Thoracic aorta (tissue), 2 donors: ENCODE results near the gene RBBP8NL. TPM values are rescaled to one million over a fixed set of nuclear protein-coding genes. Genes with fewer than 3 reads are reported as not detected.

Experiments
- ATAC-seq: fragments of 150-250 bp; one replicate; pipeline ENCODE4 v1.8.0; 2017; ENCODE audit warnings: low read depth; ENCODE audit not compliant: insufficient number of reproducible peaks, low FRiP score
- DNase-seq: peaks from one replicate; pipeline ENCODE4 v3.0.0-alpha.2; 2020; ENCODE audit warnings: low spot score
- H3K27ac ChIP-seq, 2 donors: fragments of 200-600 bp; sonication (generic); 1 replicate in 1 of 2; 2 replicates in 1 of 2; pipeline ENCODE4 v1.5.1; 2016; ENCODE audit warnings: mild to moderate bottlenecking in 2 of 2, moderate library complexity in 2 of 2
- H3K27me3 ChIP-seq: fragments of 200-600 bp; sonication (generic); replicated peaks from 2 replicates; pipeline ENCODE4 v1.6.0; 2016; ENCODE audit warnings: mild to moderate bottlenecking; ENCODE audit not compliant: insufficient read depth
- H3K36me3 ChIP-seq: fragments of 200-600 bp; sonication (generic); one replicate; pipeline ENCODE4 v1.5.1; 2016
- H3K4me1 ChIP-seq, 2 donors: fragments of 200-600 bp; sonication (generic); 1 replicate in 1 of 2; 2 replicates in 1 of 2; pipeline versions ENCODE4 v1.5.1 to v1.6.0; 2016; ENCODE audit warnings: low read depth in 2 of 2, mild to moderate bottlenecking in 1 of 2; ENCODE audit not compliant: control insufficient read depth in 1 of 2
- H3K4me3 ChIP-seq: fragments of 200-600 bp; sonication (generic); 2 replicates; pipeline ENCODE4 v1.5.1; 2016; ENCODE audit warnings: mild to moderate bottlenecking
- H3K9me3 ChIP-seq: fragments of 200-600 bp; sonication (generic); 2 replicates; pipeline ENCODE4 v1.5.1; 2016
- total RNA-seq, 2 donors: library from RNA; depleted of rRNA; stranded (reverse); fragments of >200 nt; gene quantifications; one replicate each; pipeline versions ENCODE4 v1.1.0 to v1.2.3, GENCODE V29; 2016
- TF ChIP-seq, protein P1 (sequence below): fragments of 200-600 bp; sonication (generic); IDR thresholded peaks from one replicate; pipeline ENCODE4 v1.5.1; 2019; ENCODE audit warnings: antibody characterized with exemption

The RBBP8NL gene, protein sequence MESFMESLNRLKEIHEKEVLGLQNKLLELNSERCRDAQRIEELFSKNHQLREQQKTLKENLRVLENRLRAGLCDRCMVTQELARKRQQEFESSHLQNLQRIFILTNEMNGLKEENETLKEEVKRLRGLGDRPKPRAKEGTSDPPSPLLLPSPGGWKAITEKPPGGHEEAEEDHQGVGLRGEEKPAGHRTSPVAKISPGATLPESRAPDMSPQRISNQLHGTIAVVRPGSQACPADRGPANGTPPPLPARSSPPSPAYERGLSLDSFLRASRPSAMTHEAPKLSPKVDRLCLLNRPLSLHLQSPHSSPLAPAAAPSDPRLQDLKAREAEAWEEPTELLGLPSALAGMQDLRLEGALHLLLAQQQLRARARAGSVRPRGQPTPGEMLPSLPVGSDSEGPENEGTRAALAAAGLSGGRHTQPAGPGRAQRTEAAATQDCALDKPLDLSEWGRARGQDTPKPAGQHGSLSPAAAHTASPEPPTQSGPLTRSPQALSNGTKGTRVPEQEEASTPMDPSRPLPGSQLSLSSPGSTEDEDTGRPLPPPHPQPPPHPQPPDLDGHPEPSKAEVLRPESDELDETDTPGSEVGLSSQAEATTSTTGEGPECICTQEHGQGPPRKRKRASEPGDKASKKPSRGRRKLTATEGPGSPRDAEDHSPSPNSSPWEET
- not detected for total RNA-seq

DNA sequence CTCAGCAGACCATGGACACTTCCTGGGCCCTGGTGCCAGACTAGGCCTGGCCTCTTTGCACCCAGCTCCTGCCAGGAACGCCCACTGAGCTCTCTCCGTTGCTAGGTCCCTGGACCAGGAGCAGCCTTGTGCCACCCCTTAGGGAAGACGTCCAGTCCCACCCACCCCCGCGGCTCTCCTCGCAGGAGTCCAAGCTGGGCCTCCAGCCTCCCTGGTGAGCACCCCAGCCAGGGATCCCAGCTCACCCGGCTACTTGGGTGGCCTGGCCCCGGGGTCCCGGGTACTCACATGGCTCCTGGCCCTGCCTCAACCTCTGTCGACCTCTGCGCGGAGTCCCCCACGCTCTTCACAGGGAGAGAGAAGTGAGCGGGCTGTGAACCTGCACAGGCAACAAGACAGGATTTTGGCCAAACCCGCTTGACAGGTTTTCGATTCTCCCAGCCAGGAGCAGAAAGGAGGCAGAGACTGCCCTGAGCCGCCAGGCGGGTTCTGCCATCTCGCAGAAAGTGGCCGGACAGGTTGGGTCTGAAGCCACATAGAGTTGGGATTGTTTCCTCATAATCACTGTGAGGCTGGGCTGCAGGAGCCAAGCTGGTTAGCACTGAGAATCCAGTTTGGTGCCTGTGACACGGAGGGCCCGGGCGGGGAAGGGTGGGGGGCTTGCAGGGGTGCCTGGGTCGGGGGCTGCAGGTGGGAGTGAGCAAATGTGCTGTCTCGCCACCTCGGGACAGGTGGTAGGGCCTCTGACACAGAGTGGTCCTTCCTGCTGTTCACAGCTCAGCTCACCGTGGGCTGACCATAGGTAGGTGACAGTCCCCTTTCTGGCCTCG, at the start of gene RBBP8NL:
Gene RBBP8NL (minus strand): TSS at position 368 of the 830 bp plus-strand sequence. CDS start 7,892 bp downstream, outside the sequence.
- TF ChIP-seq, protein P1, sequence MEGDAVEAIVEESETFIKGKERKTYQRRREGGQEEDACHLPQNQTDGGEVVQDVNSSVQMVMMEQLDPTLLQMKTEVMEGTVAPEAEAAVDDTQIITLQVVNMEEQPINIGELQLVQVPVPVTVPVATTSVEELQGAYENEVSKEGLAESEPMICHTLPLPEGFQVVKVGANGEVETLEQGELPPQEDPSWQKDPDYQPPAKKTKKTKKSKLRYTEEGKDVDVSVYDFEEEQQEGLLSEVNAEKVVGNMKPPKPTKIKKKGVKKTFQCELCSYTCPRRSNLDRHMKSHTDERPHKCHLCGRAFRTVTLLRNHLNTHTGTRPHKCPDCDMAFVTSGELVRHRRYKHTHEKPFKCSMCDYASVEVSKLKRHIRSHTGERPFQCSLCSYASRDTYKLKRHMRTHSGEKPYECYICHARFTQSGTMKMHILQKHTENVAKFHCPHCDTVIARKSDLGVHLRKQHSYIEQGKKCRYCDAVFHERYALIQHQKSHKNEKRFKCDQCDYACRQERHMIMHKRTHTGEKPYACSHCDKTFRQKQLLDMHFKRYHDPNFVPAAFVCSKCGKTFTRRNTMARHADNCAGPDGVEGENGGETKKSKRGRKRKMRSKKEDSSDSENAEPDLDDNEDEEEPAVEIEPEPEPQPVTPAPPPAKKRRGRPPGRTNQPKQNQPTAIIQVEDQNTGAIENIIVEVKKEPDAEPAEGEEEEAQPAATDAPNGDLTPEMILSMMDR, result no peak
- Histone ChIP-seq H3K9me3 (no peaks in the 10 kb centered on the region), H3K27ac (no peak within 1 kb of the TSS), H3K27me3 (no peaks in the 10 kb centered on the region), H3K4me1 (no peaks in the 10 kb centered on the region), H3K36me3 (no peaks in the 10 kb centered on the region), H3K4me3 (no peak within 1 kb of the TSS)
- ATAC-seq (no peak), DNase-seq (no peak)

DNA sequence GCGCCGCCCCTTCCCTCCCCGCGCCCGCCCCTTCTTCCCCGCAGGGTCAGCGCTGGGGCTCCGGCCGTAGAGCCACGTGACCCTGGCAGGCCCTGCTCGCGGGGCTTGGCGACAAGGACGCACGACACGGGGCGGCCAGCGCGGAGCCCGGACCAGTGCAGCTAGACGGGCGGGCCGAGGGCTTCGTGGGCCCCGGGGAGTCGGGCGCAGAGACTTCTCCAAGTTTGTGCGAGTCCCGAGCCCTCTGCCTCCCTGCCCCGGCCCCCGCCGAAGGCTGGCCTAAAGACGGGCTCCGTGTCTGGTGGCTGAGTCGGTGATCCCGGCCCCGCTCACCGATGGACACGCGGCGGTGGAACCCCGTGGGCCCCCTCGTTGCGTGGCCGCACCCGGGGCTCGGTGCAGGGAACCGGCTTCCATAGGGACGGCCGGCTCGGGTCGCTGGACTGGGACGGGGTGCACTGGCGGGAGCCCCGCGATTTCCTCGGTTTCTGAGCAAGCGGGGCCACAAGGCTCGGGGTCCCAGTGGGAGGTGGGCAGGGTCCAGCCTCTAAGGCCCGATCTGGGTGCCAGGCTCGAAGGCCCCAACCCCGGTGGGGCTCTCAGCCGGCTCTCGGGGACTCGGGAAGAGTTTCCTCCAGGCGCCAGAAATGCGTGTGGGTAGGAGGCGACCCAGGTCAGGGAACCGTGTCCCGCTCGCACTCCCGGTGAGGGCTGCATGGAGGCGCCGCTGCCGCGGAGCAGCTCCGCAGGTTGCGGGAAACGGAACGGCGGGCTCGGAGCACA, 48.9 kb upstream of the RBBP8NL start:
- Histone ChIP-seq H3K4me1 (peaks cover 0 to 16% of the 10 kb centered on the region in 2 donors), H3K27me3 (peaks cover 8% of the 10 kb centered on the region), H3K36me3 (no peaks in the 10 kb centered on the region), H3K9me3 (no peaks in the 10 kb centered on the region), H3K27ac (no peak overlapping the region), H3K4me3 (peak overlapping the region; percentile 59)
- ATAC-seq (no peak), DNase-seq (no peak)
- TF ChIP-seq, protein P1, result no peak

DNA sequence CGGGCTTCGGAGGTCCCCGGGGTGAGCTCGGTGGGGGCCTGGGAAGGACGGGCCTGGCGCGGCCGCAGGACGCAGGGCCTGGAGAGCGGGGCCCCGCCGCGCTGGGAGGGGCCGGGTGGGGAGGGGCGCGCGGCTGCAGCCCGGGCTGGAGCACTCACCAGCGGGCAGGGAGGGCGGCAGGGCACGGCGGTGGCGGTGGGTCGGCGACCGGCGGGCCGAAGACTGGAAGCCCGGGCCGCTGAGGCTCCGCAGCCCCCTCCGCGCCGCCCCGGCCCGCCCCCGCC, 48.4 kb upstream of the RBBP8NL start, which contains the start of gene GATA5:
Gene GATA5 (minus strand): TSS at position 224 of the 284 bp plus-strand sequence. CDS start 474 bp downstream, outside the sequence.
- ATAC-seq (no peak), DNase-seq (no peak)
- Histone ChIP-seq H3K4me3 (peak within 1 kb of the TSS; percentile 59), H3K27ac (no peak within 1 kb of the TSS), H3K27me3 (peaks cover 8% of the 10 kb centered on the region), H3K36me3 (no peaks in the 10 kb centered on the region), H3K4me1 (peaks cover 0 to 16% of the 10 kb centered on the region in 2 donors), H3K9me3 (no peaks in the 10 kb centered on the region)
- TF ChIP-seq, protein P1, result no peak

DNA sequence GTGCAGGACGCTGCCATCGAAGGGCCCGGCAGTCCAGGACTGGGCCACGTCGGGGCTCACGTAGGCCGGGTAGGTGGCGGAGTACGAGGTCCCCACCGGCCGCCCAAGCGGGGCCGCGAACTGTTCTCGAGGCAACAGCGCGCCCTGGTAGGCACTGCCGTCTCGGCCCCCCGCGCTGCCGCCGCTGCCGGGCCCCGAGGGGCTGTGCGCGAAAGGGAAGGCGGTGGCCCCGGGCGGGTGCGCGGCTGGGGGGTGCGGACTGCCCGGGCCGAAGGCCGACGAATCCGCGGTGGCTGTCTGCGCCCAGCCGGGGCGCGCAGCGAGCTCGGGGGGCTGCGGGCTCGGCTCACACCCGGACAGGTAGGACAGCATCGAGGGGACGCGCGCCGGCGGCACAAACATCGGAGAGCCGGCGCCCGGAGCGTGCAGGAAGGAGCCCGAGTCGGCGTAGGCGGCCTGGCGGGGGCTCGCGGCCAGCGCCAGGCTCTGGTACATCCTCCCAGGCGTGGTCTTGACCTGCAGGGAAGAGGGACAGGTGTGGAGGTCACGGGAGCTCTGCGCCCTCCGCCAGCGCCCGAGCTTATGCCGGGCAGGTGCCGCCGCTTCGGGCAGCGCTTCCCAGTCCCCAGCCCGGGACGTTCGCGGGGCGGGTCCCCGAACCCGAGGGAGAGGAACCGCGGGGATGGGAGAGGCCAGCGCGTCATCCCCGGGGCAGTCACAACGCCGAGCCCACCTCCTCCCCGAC, 47.9 kb upstream of the RBBP8NL start:
- Histone ChIP-seq H3K9me3 (no peaks in the 10 kb centered on the region), H3K36me3 (no peaks in the 10 kb centered on the region), H3K4me1 (peaks cover 0 to 16% of the 10 kb centered on the region in 2 donors), H3K27me3 (peaks cover 8% of the 10 kb centered on the region), H3K27ac (no peak overlapping the region), H3K4me3 (peak overlapping the region; percentile 59)
- TF ChIP-seq, protein P1, result no peak
- ATAC-seq (no peak), DNase-seq (no peak)
